Measurements from ENCODE around the gene TMEM151A.
A peak's percentile ranks its signal among the peaks of the same experiment; 100 is the strongest.

TMEM151A gene

GRCh38 chr11:66258473-66258893, 33.2 kb upstream of the TMEM151A start:
- no peak for TF ChIP-seq Cebpa-rat (IDR thresholded peaks at IDR 0.05)
- peak overlapping the region in 10 of 11 experiments; percentile 61 to 82 (median 76); a peak in 17 of 22 replicates for H3K27ac ChIP-seq

GRCh38 chr11:66259225-66259624, 32.5 kb upstream of the TMEM151A start:
- Histone ChIP-seq H4K20me1 (peaks cover 0 to 49% (median 16%) of the 10 kb centered on the region in 11 experiments; a peak in 13 of 22 replicates), H3K36me3 (peaks cover 19 to 54% (median 42%) of the 10 kb centered on the region in 11 experiments; a peak in 21 of 22 replicates), H3K4me2 (peak overlapping the region in 4 of 11 experiments; percentile 86 to 97 (median 96); a peak in 7 of 22 replicates), H3K9me3 (replicated peaks in 1 of 11) (no peaks in the 10 kb centered on the region), H3K4me3 (no peak overlapping the region), H3K27ac (no peak overlapping the region), H3K4me1 (peaks cover 11 to 42% (median 37%) of the 10 kb centered on the region in 10 experiments), H3K9ac (peak overlapping the region in 4 of 11 experiments; percentile 1 to 91 (median 46); a peak in 5 of 22 replicates), H3K27me3 (peaks cover 0 to 8% (median 0%) of the 10 kb centered on the region in 11 experiments; a peak in 2 of 22 replicates)
- TF ChIP-seq Cebpa-rat (IDR thresholded peaks at IDR 0.05) = no peak

More at GRCh38 chr11:66258473-66258893, 33.2 kb upstream of the TMEM151A start:
- Histone ChIP-seq H3K4me3 (peak overlapping the region; percentile 75 to 96 (median 88)), H3K4me1 (peaks cover 11 to 49% (median 44%) of the 10 kb centered on the region in 10 experiments), H3K4me2 (peak overlapping the region; percentile 86 to 99 (median 95)), H4K20me1 (peaks cover 0 to 41% (median 16%) of the 10 kb centered on the region in 11 experiments; a peak in 13 of 22 replicates), H3K27me3 (peaks cover 0 to 8% (median 0%) of the 10 kb centered on the region in 11 experiments; a peak in 2 of 22 replicates), H3K9me3 (replicated peaks in 1 of 11) (no peaks in the 10 kb centered on the region), H3K36me3 (peaks cover 19 to 47% (median 36%) of the 10 kb centered on the region in 11 experiments; a peak in 21 of 22 replicates), H3K9ac (peak overlapping the region; percentile 75 to 91 (median 85))

- H3K36me3 ChIP-seq = peaks cover 19 to 62% (median 49%) of the 10 kb centered on the region in 11 experiments; a peak in 21 of 22 replicates
- H3K27me3 ChIP-seq = peaks cover 0 to 8% (median 0%) of the 10 kb centered on the region in 11 experiments; a peak in 2 of 22 replicates
- peak overlapping the region in 3 of 11 experiments; percentile 1 to 25 (median 3); a peak in 3 of 22 replicates for H3K9ac ChIP-seq
- H3K4me3 ChIP-seq = no peak overlapping the region
- peaks cover 11 to 35% (median 30%) of the 10 kb centered on the region in 10 experiments for H3K4me1 ChIP-seq
- no peak overlapping the region for H3K27ac ChIP-seq
- no peak for TF ChIP-seq Cebpa-rat (IDR thresholded peaks at IDR 0.05)
- peaks cover 0 to 55% (median 16%) of the 10 kb centered on the region in 11 experiments; a peak in 13 of 22 replicates for H4K20me1 ChIP-seq
- no peaks in the 10 kb centered on the region for H3K9me3 ChIP-seq (replicated peaks in 1 of 11)
- no peak overlapping the region for H3K4me2 ChIP-seq
Measured at GRCh38 chr11:66259956-66260355, 31.7 kb upstream of the TMEM151A start.

- H3K4me2 ChIP-seq = no peak overlapping the region
- H4K20me1 ChIP-seq = peaks cover 0 to 63% (median 16%) of the 10 kb centered on the region in 11 experiments; a peak in 13 of 22 replicates
- H3K27ac ChIP-seq = no peak overlapping the region
- H3K9ac ChIP-seq = peak overlapping the region in 1 of 11 experiments; percentile 25; a peak in 1 of 22 replicates
- H3K4me3 ChIP-seq = no peak overlapping the region
- peaks cover 0 to 8% (median 0%) of the 10 kb centered on the region in 11 experiments; a peak in 2 of 22 replicates for H3K27me3 ChIP-seq
- no peaks in the 10 kb centered on the region for H3K9me3 ChIP-seq (replicated peaks in 1 of 11)
- H3K4me1 ChIP-seq = peaks cover 14 to 21% (median 18%) of the 10 kb centered on the region in 10 experiments
- TF ChIP-seq Cebpa-rat (IDR thresholded peaks at IDR 0.05) = no peak
- peaks cover 19 to 78% (median 60%) of the 10 kb centered on the region in 11 experiments; a peak in 21 of 22 replicates for H3K36me3 ChIP-seq
Measured at GRCh38 chr11:66261578-66261977, 30.1 kb upstream of the TMEM151A start.

- no peak for TF ChIP-seq Cebpa-rat (IDR thresholded peaks at IDR 0.05)
- Histone ChIP-seq H3K4me3 (no peak overlapping the region), H3K4me2 (no peak overlapping the region), H3K36me3 (peaks cover 19 to 80% (median 61%) of the 10 kb centered on the region in 11 experiments; a peak in 21 of 22 replicates), H3K27ac (no peak overlapping the region), H3K27me3 (peaks cover 0 to 2% (median 0%) of the 10 kb centered on the region in 11 experiments; a peak in 2 of 22 replicates), H3K9me3 (replicated peaks in 1 of 11) (no peaks in the 10 kb centered on the region), H4K20me1 (peaks cover 0 to 63% (median 16%) of the 10 kb centered on the region in 11 experiments; a peak in 13 of 22 replicates), H3K9ac (no peak overlapping the region), H3K4me1 (peaks cover 14 to 21% (median 18%) of the 10 kb centered on the region in 10 experiments)
Measured at GRCh38 chr11:66262191-66262590, 29.5 kb upstream of the TMEM151A start.

- H3K27ac ChIP-seq = no peak overlapping the region
- no peak for TF ChIP-seq Cebpa-rat (IDR thresholded peaks at IDR 0.05)
Measured at GRCh38 chr11:66262696-66263095, 29.0 kb upstream of the TMEM151A start.

GRCh38 chr11:66263231-66263630, 28.5 kb upstream of the TMEM151A start:
- H4K20me1 ChIP-seq = peaks cover 0 to 63% (median 16%) of the 10 kb centered on the region in 11 experiments; a peak in 13 of 22 replicates
- TF ChIP-seq Cebpa-rat (IDR thresholded peaks at IDR 0.05) = no peak
- H3K9me3 ChIP-seq (replicated peaks in 1 of 11) = no peaks in the 10 kb centered on the region
- H3K4me3 ChIP-seq = no peak overlapping the region
- H3K27ac ChIP-seq = no peak overlapping the region
- no peak overlapping the region for H3K4me2 ChIP-seq
- H3K4me1 ChIP-seq = peaks cover 17 to 26% (median 21%) of the 10 kb centered on the region in 10 experiments
- no peaks in the 10 kb centered on the region for H3K27me3 ChIP-seq
- H3K36me3 ChIP-seq = peaks cover 19 to 80% (median 61%) of the 10 kb centered on the region in 11 experiments; a peak in 21 of 22 replicates
- H3K9ac ChIP-seq = no peak overlapping the region

More at GRCh38 chr11:66262696-66263095, 29.0 kb upstream of the TMEM151A start:
- Histone ChIP-seq H3K4me2 (no peak overlapping the region), H3K9me3 (replicated peaks in 1 of 11) (no peaks in the 10 kb centered on the region), H3K4me3 (no peak overlapping the region), H3K4me1 (peaks cover 15 to 21% (median 17%) of the 10 kb centered on the region in 10 experiments), H4K20me1 (peaks cover 0 to 63% (median 16%) of the 10 kb centered on the region in 11 experiments; a peak in 13 of 22 replicates), H3K27me3 (no peaks in the 10 kb centered on the region), H3K9ac (no peak overlapping the region), H3K36me3 (peaks cover 19 to 80% (median 61%) of the 10 kb centered on the region in 11 experiments; a peak in 21 of 22 replicates)

- no peaks in the 10 kb centered on the region for H3K27me3 ChIP-seq
- no peak overlapping the region for H3K27ac ChIP-seq
- no peak overlapping the region for H3K4me3 ChIP-seq
- TF ChIP-seq Cebpa-rat (IDR thresholded peaks at IDR 0.05) = no peak
- H3K36me3 ChIP-seq = peaks cover 19 to 80% (median 61%) of the 10 kb centered on the region in 11 experiments; a peak in 21 of 22 replicates
- peaks cover 0 to 58% (median 11%) of the 10 kb centered on the region in 11 experiments; a peak in 13 of 22 replicates for H4K20me1 ChIP-seq
- H3K9ac ChIP-seq = no peak overlapping the region
- no peak overlapping the region for H3K4me2 ChIP-seq
- H3K9me3 ChIP-seq (replicated peaks in 1 of 11) = no peaks in the 10 kb centered on the region
- H3K4me1 ChIP-seq = peaks cover 12 to 21% (median 16%) of the 10 kb centered on the region in 10 experiments
Measured at GRCh38 chr11:66263785-66264184, 27.9 kb upstream of the TMEM151A start.

GRCh38 chr11:66264383-66264782, 27.3 kb upstream of the TMEM151A start:
- Histone ChIP-seq H3K27me3 (no peaks in the 10 kb centered on the region), H3K4me1 (peaks cover 10 to 19% (median 15%) of the 10 kb centered on the region in 10 experiments; a peak in 19 of 20 replicates), H3K9me3 (replicated peaks in 1 of 11) (no peaks in the 10 kb centered on the region), H4K20me1 (peaks cover under 1 to 58% (median 9%) of the 10 kb centered on the region in 11 experiments; a peak in 16 of 22 replicates), H3K27ac (no peak overlapping the region), H3K4me3 (no peak overlapping the region), H3K36me3 (peaks cover 19 to 74% (median 60%) of the 10 kb centered on the region in 11 experiments; a peak in 21 of 22 replicates), H3K4me2 (no peak overlapping the region), H3K9ac (no peak overlapping the region; a peak in 1 of 22 replicates)
- TF ChIP-seq Cebpa-rat (IDR thresholded peaks at IDR 0.05) = no peak
